Brain microvascular endothelial cell (primary cell): ENCODE measurements around the gene PRKG1.

Experiments used
- DNase-seq: peaks from one replicate; pipeline ENCODE4 v3.0.0-alpha.2; 2020
- H3K27ac ChIP-seq: fragments of 250-450 bp; sonication (Bioruptor Pico); 2 replicates; pipeline ENCODE4 v1.5.1; 2020; ENCODE audit warnings: mild to moderate bottlenecking, moderate library complexity
- H3K27me3 ChIP-seq: fragments of 250-450 bp; sonication (Bioruptor Pico); replicated peaks from 2 replicates; pipeline ENCODE4 v1.5.1; 2020; ENCODE audit warnings: mild to moderate bottlenecking
- H3K36me3 ChIP-seq: fragments of 250-450 bp; sonication (Bioruptor Pico); replicated peaks from 2 replicates; pipeline ENCODE4 v1.5.1; 2020; ENCODE audit warnings: mild to moderate bottlenecking
- H3K4me3 ChIP-seq: 2 replicates; pipeline ENCODE4 v1.5.1; 2011; ENCODE audit warnings: low read depth, mild to moderate bottlenecking, control low read depth, low read length, moderate library complexity
- CTCF ChIP-seq: IDR thresholded peaks from 2 replicates; pipeline ENCODE4 v1.5.1; 2011; ENCODE audit warnings: low read depth, mild to moderate bottlenecking, moderate library complexity, low read length, control low read depth, inconsistent platforms; ENCODE audit errors: missing control alignments
- in situ Hi-C: cut with HindIII; loops from 2 replicates; pipeline ENCODE4 v1.10.0; 2017; ENCODE audit warnings: low sequenced_read_pairs, low pct_ligation_motif_present

Gene PRKG1

GRCh38 chr10:51617576-51618235 is 543.4 kb downstream of the PRKG1 start:
- Histone ChIP-seq H3K4me3 (no peak overlapping the region), H3K27me3 (no peaks in the 10 kb centered on the region), H3K36me3 (no peaks in the 10 kb centered on the region), H3K27ac (no peak overlapping the region)
- in situ Hi-C loops, result no loop called here
- no peak for DNase-seq
- TF ChIP-seq CTCF, result no peak

GRCh38 chr10:51619365-51619764 is 545.1 kb downstream of the PRKG1 start:
- no peak overlapping the region for H3K4me3 ChIP-seq
- no peaks in the 10 kb centered on the region for H3K27me3 ChIP-seq
- DNase-seq, result no peak
- in situ Hi-C loops, result no loop called here
- no peaks in the 10 kb centered on the region for H3K36me3 ChIP-seq
- H3K27ac ChIP-seq, result no peak overlapping the region
- TF ChIP-seq CTCF, result no peak

- Histone ChIP-seq H3K4me3 (no peak overlapping the region), H3K36me3 (no peaks in the 10 kb centered on the region), H3K27me3 (no peaks in the 10 kb centered on the region), H3K27ac (no peak overlapping the region)
- in situ Hi-C loops, result no loop called here
- TF ChIP-seq CTCF, result no peak
- no peak for DNase-seq
These were observed 545.8 kb downstream of the PRKG1 start for GRCh38 chr10:51620131-51620530.

- in situ Hi-C loops, result no loop called here
- no peak overlapping the region for H3K4me3 ChIP-seq
- H3K27me3 ChIP-seq, result no peaks in the 10 kb centered on the region
- no peaks in the 10 kb centered on the region for H3K36me3 ChIP-seq
- H3K27ac ChIP-seq, result no peak overlapping the region
- TF ChIP-seq CTCF, result no peak
- no peak for DNase-seq
These were observed 549.7 kb downstream of the PRKG1 start for GRCh38 chr10:51624013-51624412.

- TF ChIP-seq CTCF, result no peak
- no peak for DNase-seq
- Histone ChIP-seq H3K27me3 (no peaks in the 10 kb centered on the region), H3K4me3 (no peak overlapping the region), H3K27ac (no peak overlapping the region), H3K36me3 (no peaks in the 10 kb centered on the region)
- in situ Hi-C loops, result no loop called here
These were observed 555.8 kb downstream of the PRKG1 start for GRCh38 chr10:51629934-51630639.
